ENCODE measurements around the gene ZNF609.

DNA sequence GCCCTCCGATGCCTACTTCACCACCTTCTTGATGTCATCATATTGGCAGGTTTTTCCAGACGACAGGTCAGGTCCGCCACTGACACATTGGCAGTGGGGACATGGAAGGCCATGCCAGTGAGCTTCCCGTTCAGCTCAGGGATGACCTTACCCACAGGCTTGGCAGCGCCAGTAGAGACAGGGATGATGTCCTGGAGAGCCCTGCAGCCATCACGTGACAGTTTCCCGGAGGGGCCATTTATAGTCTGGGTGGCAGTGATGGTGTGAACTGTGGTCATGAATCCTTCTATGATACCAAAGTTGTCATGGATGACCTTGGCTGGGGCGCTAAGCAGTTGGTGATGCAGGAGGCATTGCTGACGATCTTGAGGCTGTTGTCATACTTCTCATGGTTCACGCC is 68.5 kb downstream of the ZNF609 start:
- TF ChIP-seq, protein P1, sequence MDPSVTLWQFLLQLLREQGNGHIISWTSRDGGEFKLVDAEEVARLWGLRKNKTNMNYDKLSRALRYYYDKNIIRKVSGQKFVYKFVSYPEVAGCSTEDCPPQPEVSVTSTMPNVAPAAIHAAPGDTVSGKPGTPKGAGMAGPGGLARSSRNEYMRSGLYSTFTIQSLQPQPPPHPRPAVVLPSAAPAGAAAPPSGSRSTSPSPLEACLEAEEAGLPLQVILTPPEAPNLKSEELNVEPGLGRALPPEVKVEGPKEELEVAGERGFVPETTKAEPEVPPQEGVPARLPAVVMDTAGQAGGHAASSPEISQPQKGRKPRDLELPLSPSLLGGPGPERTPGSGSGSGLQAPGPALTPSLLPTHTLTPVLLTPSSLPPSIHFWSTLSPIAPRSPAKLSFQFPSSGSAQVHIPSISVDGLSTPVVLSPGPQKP (IDR thresholded peaks at IDR 0.05; ENCODE audit: low read depth, low read length): no peak
- TF ChIP-seq CTCF (IDR thresholded peaks at IDR 0.05 in 2 of 3, conservative IDR thresholded peaks at IDR 0.05 in 1 of 3; ENCODE audit: control insufficient read depth in 2 of 3, extremely low read depth in 1 of 3, insufficient read depth in 1 of 3, low read depth in 3 of 3, low read length in 3 of 3) (no peak), RCOR1 (conservative IDR thresholded peaks at IDR 0.05; ENCODE audit: low read depth, low read length) (no peak), USF2 (IDR thresholded peaks at IDR 0.05; ENCODE audit: borderline replicate concordance, low read depth, low read length) (no peak), NRF1 (conservative IDR thresholded peaks at IDR 0.05; ENCODE audit: low read depth, low read length) (no peak), MYC (IDR thresholded peaks at IDR 0.05; ENCODE audit: insufficient read depth, insufficient read length, insufficient replicate concordance, low read length, severe bottlenecking) (no peak)
